ENCODE data around the gene STUM. TPM values are rescaled to one million over a fixed set of nuclear protein-coding genes. Genes with fewer than 3 reads are reported as not detected.

The STUM gene
- total and polyA plus RNA-seq, 2 of the 8 experiments (the other 6 are each of a cell fraction or from before 2014, with no cell fraction given) = 0.76 to 1.2 TPM

GRCh38 chr1:226530591-226530990, 18.0 kb upstream of the STUM start:
- Histone ChIP-seq H3K4ac (replicated peaks; ENCODE audit: insufficient read length, low read depth, low read length) (no peak overlapping the region), H2BK20ac (ENCODE audit: low read length) (no peak overlapping the region), H3K4me1 (replicated peaks in 1 of 4; ENCODE audit: control insufficient read depth in 3 of 4, insufficient read depth in 4 of 4, low read length in 3 of 4) (peaks cover 0 to 3% (median 0%) of the 10 kb centered on the region in 4 experiments; a peak in 1 of 7 replicates), H3K27ac (ENCODE audit: low read depth, low read length) (no peak overlapping the region), H3K14ac (ENCODE audit: insufficient read length) (no peak overlapping the region), H3K23me2 (ENCODE audit: low read depth, low read length) (no peaks in the 10 kb centered on the region), H2AK5ac (ENCODE audit: low read depth, low read length) (no peak overlapping the region), H3K23ac (ENCODE audit: insufficient read length) (no peak overlapping the region), H4K91ac (replicated peaks; ENCODE audit: insufficient read length, low read length) (no peak overlapping the region), H3K4me2 (ENCODE audit: insufficient read depth in 1 of 2, low read depth in 2 of 2, low read length in 2 of 2) (no peak overlapping the region), H2BK15ac (ENCODE audit: low read length) (no peak overlapping the region), H3K9me3 (ENCODE audit: insufficient read depth in 2 of 2, low read depth in 1 of 2, low read length in 1 of 2) (no peaks in the 10 kb centered on the region; a peak in 1 of 4 replicates), H4K8ac (ENCODE audit: extremely low read depth, insufficient read depth, low read length) (no peak overlapping the region), H2BK5ac (ENCODE audit: low read depth, low read length) (no peak overlapping the region), H4K20me1 (replicated peaks in 1 of 2; ENCODE audit: control insufficient read depth in 1 of 2, insufficient read depth in 2 of 2, low read length in 2 of 2) (no peaks in the 10 kb centered on the region), H3K79me1 (ENCODE audit: low read depth, low read length) (no peaks in the 10 kb centered on the region), H2AFZ (ENCODE audit: low read length) (no peak overlapping the region), H2BK120ac (replicated peaks; ENCODE audit: low read depth, low read length) (no peak overlapping the region), H2BK12ac (ENCODE audit: low read depth, low read length) (no peak overlapping the region), H3K18ac (ENCODE audit: extremely low read depth, low read length) (no peak overlapping the region), H4K5ac (ENCODE audit: insufficient read length, low read depth, low read length) (no peak overlapping the region), H3K79me2 (ENCODE audit: control insufficient read depth in 1 of 2, insufficient read depth in 2 of 2, low read length in 2 of 2) (no peaks in the 10 kb centered on the region), H3K56ac (replicated peaks; ENCODE audit: insufficient read length, low read depth, low read length) (no peak overlapping the region), H3K36me3 (ENCODE audit: control insufficient read depth in 2 of 4, insufficient read depth in 4 of 4, low read length in 3 of 4) (no peaks in the 10 kb centered on the region), H3K4me3 (ENCODE audit: extremely low read depth in 1 of 4, insufficient read depth in 2 of 4, low read depth in 3 of 4, low read length in 4 of 4) (no peak overlapping the region), H3K27me3 (replicated peaks in 1 of 4; ENCODE audit: control insufficient read depth in 3 of 4, extremely low read depth in 1 of 4, insufficient read depth in 3 of 4, low read length in 3 of 4) (no peaks in the 10 kb centered on the region; a peak in 1 of 7 replicates), H3K9ac (replicated peaks in 1 of 4; ENCODE audit: extremely low read depth in 1 of 4, low read depth in 3 of 4, low read length in 3 of 4) (no peak overlapping the region)
- CTCF ChIA-PET (ENCODE audit: partially characterized antibody) = interaction anchor here (9.3 kb wide), 1 partner anchor 19 kb away, joined by 71 read pairs; the partner anchor contains the start of gene STUM
- 77% methylated on average over 6 of the region's 6 CpGs; no CpG with 5 or more reads in 1 of the 2 experiments for WGBS, 2 experiments (ENCODE audit: extremely low coverage in 1 of 2, insufficient coverage in 1 of 2, insufficient read length in 1 of 2, insufficient replicate concordance in 2 of 2, low coverage in 1 of 2, low lambda C conversion rate in 2 of 2, missing lambda C conversion rate in 1 of 2)
- DNase-seq (ENCODE audit: low read depth in 1 of 2, low spot score in 2 of 2) (no peak), FAIRE-seq (no peak)
- POLR2A ChIA-PET (ENCODE audit: partially characterized antibody) = no interaction called here
- TF ChIP-seq SP1 (IDR thresholded peaks at IDR 0.05; ENCODE audit: low read depth, low read length) (no peak), EP300 (IDR thresholded peaks at IDR 0.05; ENCODE audit: borderline replicate concordance in 1 of 2, low read depth in 2 of 2, low read length in 2 of 2) (no peak), CREB1 (IDR thresholded peaks at IDR 0.05) (no peak), POU5F1 (IDR thresholded peaks at IDR 0.05; ENCODE audit: low read depth, low read length) (no peak), RBBP5 (IDR thresholded peaks at IDR 0.05; ENCODE audit: borderline replicate concordance, low read depth, low read length) (no peak), BCL11A (IDR thresholded peaks at IDR 0.05; ENCODE audit: low read depth in 2 of 2, low read length in 2 of 2) (no peak), KDM4A (IDR thresholded peaks at IDR 0.05; ENCODE audit: low read depth, low read length, severe bottlenecking) (no peak), SAP30 (IDR thresholded peaks at IDR 0.05; ENCODE audit: insufficient read depth, insufficient replicate concordance, low read length) (no peak), ATF3 (IDR thresholded peaks at IDR 0.05; ENCODE audit: insufficient read depth, low read depth, low read length) (no peak), RFX5 (IDR thresholded peaks at IDR 0.05; ENCODE audit: borderline replicate concordance, low read depth, low read length) (no peak), NRF1 (IDR thresholded peaks at IDR 0.05; ENCODE audit: low read depth, low read length) (no peak)

All from H1 (cell line).